Measurements from ENCODE around the gene PTPRQ. TPM values are rescaled to one million over a fixed set of nuclear protein-coding genes. Genes with fewer than 3 reads are reported as not detected.
A peak's percentile ranks its signal among the peaks of the same experiment; 100 is the strongest.

Gene PTPRQ
- total RNA-seq, 1 donor from 2014 or later, result 0.64 TPM

GRCh38 chr12:80509781-80510556 lies 65.9 kb downstream of the PTPRQ start:
- Histone ChIP-seq H3K9me3 (no peaks in the 10 kb centered on the region), H3K4me1 (no peaks in the 10 kb centered on the region), H3K27me3 (no peaks in the 10 kb centered on the region), H3K4me3 (no peak overlapping the region), H3K36me3 (no peaks in the 10 kb centered on the region), H3K27ac (no peak overlapping the region)
- intact Hi-C loops (cut with DNase I), result no loop called here
- DNase-seq (ENCODE audit: low spot score in 2 of 2), result no peak
- TF ChIP-seq CTCF (IDR thresholded peaks at IDR 0.05), result no peak

GRCh38 chr12:80512781-80513180 lies 68.7 kb downstream of the PTPRQ start:
- no peaks in the 10 kb centered on the region for H3K27me3 ChIP-seq
- DNase-seq (ENCODE audit: low spot score in 2 of 2), result no peak
- TF ChIP-seq CTCF (IDR thresholded peaks at IDR 0.05), result no peak
- H3K9me3 ChIP-seq, result no peaks in the 10 kb centered on the region
- H3K36me3 ChIP-seq, result no peaks in the 10 kb centered on the region
- no peaks in the 10 kb centered on the region for H3K4me1 ChIP-seq
- intact Hi-C loops (cut with DNase I), result no loop called here
- H3K4me3 ChIP-seq, result no peak overlapping the region
- H3K27ac ChIP-seq, result no peak overlapping the region

- peak in 1 of 2 donors; percentile 53 for DNase-seq (ENCODE audit: low spot score in 2 of 2)
- no peak overlapping the region for H3K27ac ChIP-seq
- intact Hi-C loops (cut with DNase I), result no loop called here
- H3K9me3 ChIP-seq, result no peaks in the 10 kb centered on the region
- no peak overlapping the region for H3K4me3 ChIP-seq
- no peaks in the 10 kb centered on the region for H3K4me1 ChIP-seq
- no peak for TF ChIP-seq CTCF (IDR thresholded peaks at IDR 0.05)
- H3K36me3 ChIP-seq, result no peaks in the 10 kb centered on the region
- H3K27me3 ChIP-seq, result no peaks in the 10 kb centered on the region
Observed at GRCh38 chr12:80513211-80513610, 69.2 kb downstream of the PTPRQ start.

- H3K4me3 ChIP-seq, result no peak overlapping the region
Observed at GRCh38 chr12:80517655-80518054, 73.6 kb downstream of the PTPRQ start.

GRCh38 chr12:80531646-80532045 lies 87.6 kb downstream of the PTPRQ start:
- H3K27me3 ChIP-seq, result no peaks in the 10 kb centered on the region
- no peaks in the 10 kb centered on the region for H3K36me3 ChIP-seq
- H3K9me3 ChIP-seq, result no peaks in the 10 kb centered on the region
- DNase-seq (ENCODE audit: low spot score in 2 of 2), result no peak
- no peaks in the 10 kb centered on the region for H3K4me1 ChIP-seq
- no peak overlapping the region for H3K4me3 ChIP-seq
- intact Hi-C loops (cut with DNase I), result no loop called here
- H3K27ac ChIP-seq, result no peak overlapping the region
- TF ChIP-seq CTCF (IDR thresholded peaks at IDR 0.05), result no peak

More at GRCh38 chr12:80517655-80518054, 73.6 kb downstream of the PTPRQ start:
- H3K4me1 ChIP-seq, result no peaks in the 10 kb centered on the region
- intact Hi-C loops (cut with DNase I), result no loop called here
- no peak for TF ChIP-seq CTCF (IDR thresholded peaks at IDR 0.05)
- no peak overlapping the region for H3K27ac ChIP-seq
- H3K27me3 ChIP-seq, result no peaks in the 10 kb centered on the region
- no peak for DNase-seq (ENCODE audit: low spot score in 2 of 2)
- H3K36me3 ChIP-seq, result no peaks in the 10 kb centered on the region
- H3K9me3 ChIP-seq, result no peaks in the 10 kb centered on the region

Measured in ascending aorta (tissue), 2 donors.